ENCODE results near the gene COMMD2.

GRCh38 chr3:149777414-149778214 is 25.3 kb upstream of the COMMD2 start:
- TF ChIP-seq CTCF (IDR thresholded peaks at IDR 0.05) (no peak), POLR2A (IDR thresholded peaks at IDR 0.05) (no peak)

Measured in lower leg skin (tissue), 3 donors.